IMR-90 (cell line): Measurements from ENCODE around the gene SLBP.

Experiments used
- BHLHE40 ChIP-seq: fragments of 150-350 bp; IDR thresholded peaks from 2 replicates; pipeline ENCODE4 v1.6.1; 2016; ENCODE audit warnings: mild to moderate bottlenecking, low read depth, low read length
- CEBPB ChIP-seq: IDR thresholded peaks from 2 replicates; pipeline ENCODE4 v1.6.1; 2012; ENCODE audit warnings: low read depth, low read length, improper control_type of control experiment
- CTCF ChIP-seq: conservative IDR thresholded peaks from 2 replicates; pipeline ENCODE4 v1.5.1; 2012; ENCODE audit warnings: mild to moderate bottlenecking, low read depth, low read length, improper control_type of control experiment
- ELK1 ChIP-seq: fragments of 150-350 bp; IDR thresholded peaks from 2 replicates; pipeline ENCODE4 v1.6.1; 2016; ENCODE audit warnings: low read depth, mild to moderate bottlenecking, low read length, moderate library complexity, borderline replicate concordance
- MAFK ChIP-seq: IDR thresholded peaks from 2 replicates; pipeline ENCODE4 v1.6.1; 2012; ENCODE audit warnings: low read depth, low read length, improper control_type of control experiment
- MXI1 ChIP-seq: IDR thresholded peaks from 2 replicates; pipeline ENCODE4 v1.6.1; 2012; ENCODE audit warnings: low read depth, mild to moderate bottlenecking, low read length, moderate library complexity, borderline replicate concordance
- NFE2L2 ChIP-seq: fragments of 150-350 bp; IDR thresholded peaks from 2 replicates; pipeline ENCODE4 v1.6.1; 2016; ENCODE audit warnings: low read depth, mild to moderate bottlenecking, low read length
- POLR2A ChIP-seq: IDR thresholded peaks from 2 replicates; pipeline ENCODE4 v1.6.1; 2012; ENCODE audit warnings: mild to moderate bottlenecking, low read depth, low read length
- RAD21 ChIP-seq: IDR thresholded peaks from 2 replicates; pipeline ENCODE4 v1.6.1; 2012; ENCODE audit warnings: low read length, improper control_type of control experiment
- RCOR1 ChIP-seq: IDR thresholded peaks from 2 replicates; pipeline ENCODE4 v1.6.1; 2012; ENCODE audit warnings: mild to moderate bottlenecking, low read length, improper control_type of control experiment; ENCODE audit not compliant: insufficient replicate concordance
- USF2 ChIP-seq: fragments of 150-350 bp; IDR thresholded peaks from 2 replicates; pipeline ENCODE4 v1.6.1; 2017; ENCODE audit warnings: mild to moderate bottlenecking, antibody characterized with exemption, low read length, low read depth

- TF ChIP-seq POLR2A (no peak), USF2 (no peak), CTCF (no peak), MAFK (no peak), CEBPB (no peak), RCOR1 (no peak), BHLHE40 (no peak), RAD21 (no peak), ELK1 (no peak), MXI1 (no peak), NFE2L2 (no peak)
These were observed 13.4 kb upstream of the SLBP start for GRCh38 chr4:1725521-1725920.
